SU-DHL-6 (cell line): ENCODE results near the gene CD6.

ENCODE experiments used
- H2AFZ ChIP-seq: fragments of 200-600 bp; sonication (generic); 2 replicates; pipeline ENCODE4 v1.6.1; 2014; ENCODE audit warnings: low read depth, mild to moderate bottlenecking, moderate library complexity, mixed read lengths, antibody characterized with exemption, low read length; ENCODE audit not compliant: severe bottlenecking
- H3F3A ChIP-seq: fragments of 200-600 bp; shearing (Covaris generic); 2 replicates; pipeline ENCODE4 v1.6.0; 2016; ENCODE audit warnings: antibody characterized with exemption, mild to moderate bottlenecking; ENCODE audit not compliant: insufficient read depth
- H3K27ac ChIP-seq: fragments of 200-600 bp; sonication (generic); 2 replicates; pipeline ENCODE4 v1.5.1; 2016; ENCODE audit warnings: low read depth, mild to moderate bottlenecking, low read length, moderate library complexity, mixed read lengths
- H3K27me3 ChIP-seq: fragments of 200-600 bp; sonication (generic), shearing (Covaris generic); 2 replicates; pipeline ENCODE4 v1.6.0; 2014; ENCODE audit warnings: mild to moderate bottlenecking, low read length
- H3K36me3 ChIP-seq: fragments of 200-600 bp; sonication (generic); 2 replicates; pipeline ENCODE4 v1.6.1; 2014; ENCODE audit warnings: mild to moderate bottlenecking, low read length, mixed read lengths
- H3K4me2 ChIP-seq: fragments of 300-600, 200-600 bp; shearing (Covaris generic), sonication (generic); 2 replicates; pipeline ENCODE4 v1.6.0; 2014; ENCODE audit warnings: low read length, low read depth, mild to moderate bottlenecking; ENCODE audit not compliant: poor library complexity, severe bottlenecking
- H3K4me3 ChIP-seq: fragments of 200-600 bp; sonication (generic); 2 replicates; pipeline ENCODE4 v1.5.1; 2014; ENCODE audit warnings: antibody characterized with exemption, low read length, mild to moderate bottlenecking, mixed read lengths; ENCODE audit not compliant: insufficient read depth, poor library complexity, severe bottlenecking
- H3K79me2 ChIP-seq: fragments of 200-600 bp; sonication (generic); 2 replicates; pipeline ENCODE4 v1.6.1; 2014; ENCODE audit warnings: mild to moderate bottlenecking, low read length, moderate library complexity; ENCODE audit not compliant: insufficient read depth
- H3K9ac ChIP-seq: fragments of 200-600 bp; sonication (generic); 2 replicates; pipeline ENCODE4 v1.7.0; 2014; ENCODE audit warnings: mild to moderate bottlenecking, low read length
- H3K9me2 ChIP-seq: fragments of 200-600 bp; sonication (generic); replicated peaks from 2 replicates; pipeline ENCODE4 v1.6.1; 2014; ENCODE audit warnings: low read length; ENCODE audit not compliant: insufficient read depth
- H3K9me3 ChIP-seq: fragments of 200-600 bp; sonication (generic); 2 replicates; pipeline ENCODE4 v1.6.1; 2014; ENCODE audit warnings: low read length, mixed read lengths; ENCODE audit not compliant: insufficient read depth
- H4K20me1 ChIP-seq: fragments of 200-600 bp; sonication (generic); 2 replicates; pipeline ENCODE4 v1.6.1; 2014; ENCODE audit warnings: low read depth, mild to moderate bottlenecking, antibody characterized with exemption, low read length, moderate library complexity, mixed read lengths
- EZH2phosphoT487 ChIP-seq: fragments of 200-600 bp; sonication (generic), shearing (Covaris generic); conservative IDR thresholded peaks from 2 replicates; pipeline ENCODE4 v1.6.1; 2018; ENCODE audit warnings: mild to moderate bottlenecking, antibody characterized with exemption, low read length, moderate library complexity, mixed read lengths
- TF ChIP-seq, protein P1 (sequence below): fragments of 200-600 bp; sonication (generic); IDR thresholded peaks from one replicate; pipeline ENCODE4 v1.5.1; 2017; ENCODE audit warnings: antibody characterized with exemption, mild to moderate bottlenecking, low read length, moderate library complexity; ENCODE audit not compliant: insufficient read depth, poor library complexity, severe bottlenecking

Gene CD6

GRCh38 chr11:60933416-60934123 lies 37.9 kb upstream of the CD6 start:
- TF ChIP-seq EZH2phosphoT487, result no peak
- TF ChIP-seq, protein P1, sequence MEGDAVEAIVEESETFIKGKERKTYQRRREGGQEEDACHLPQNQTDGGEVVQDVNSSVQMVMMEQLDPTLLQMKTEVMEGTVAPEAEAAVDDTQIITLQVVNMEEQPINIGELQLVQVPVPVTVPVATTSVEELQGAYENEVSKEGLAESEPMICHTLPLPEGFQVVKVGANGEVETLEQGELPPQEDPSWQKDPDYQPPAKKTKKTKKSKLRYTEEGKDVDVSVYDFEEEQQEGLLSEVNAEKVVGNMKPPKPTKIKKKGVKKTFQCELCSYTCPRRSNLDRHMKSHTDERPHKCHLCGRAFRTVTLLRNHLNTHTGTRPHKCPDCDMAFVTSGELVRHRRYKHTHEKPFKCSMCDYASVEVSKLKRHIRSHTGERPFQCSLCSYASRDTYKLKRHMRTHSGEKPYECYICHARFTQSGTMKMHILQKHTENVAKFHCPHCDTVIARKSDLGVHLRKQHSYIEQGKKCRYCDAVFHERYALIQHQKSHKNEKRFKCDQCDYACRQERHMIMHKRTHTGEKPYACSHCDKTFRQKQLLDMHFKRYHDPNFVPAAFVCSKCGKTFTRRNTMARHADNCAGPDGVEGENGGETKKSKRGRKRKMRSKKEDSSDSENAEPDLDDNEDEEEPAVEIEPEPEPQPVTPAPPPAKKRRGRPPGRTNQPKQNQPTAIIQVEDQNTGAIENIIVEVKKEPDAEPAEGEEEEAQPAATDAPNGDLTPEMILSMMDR, result no peak
- Histone ChIP-seq H3K36me3 (no peaks in the 10 kb centered on the region), H3K4me2 (no peak overlapping the region), H3K79me2 (no peaks in the 10 kb centered on the region), H3K9me2 (no peaks in the 10 kb centered on the region), H4K20me1 (no peaks in the 10 kb centered on the region), H3K27ac (no peak overlapping the region), H3K9ac (no peak overlapping the region), H3F3A (peaks cover 10% of the 10 kb centered on the region), H3K9me3 (no peaks in the 10 kb centered on the region), H3K27me3 (no peaks in the 10 kb centered on the region), H3K4me3 (no peak overlapping the region), H2AFZ (no peak overlapping the region)

DNA sequence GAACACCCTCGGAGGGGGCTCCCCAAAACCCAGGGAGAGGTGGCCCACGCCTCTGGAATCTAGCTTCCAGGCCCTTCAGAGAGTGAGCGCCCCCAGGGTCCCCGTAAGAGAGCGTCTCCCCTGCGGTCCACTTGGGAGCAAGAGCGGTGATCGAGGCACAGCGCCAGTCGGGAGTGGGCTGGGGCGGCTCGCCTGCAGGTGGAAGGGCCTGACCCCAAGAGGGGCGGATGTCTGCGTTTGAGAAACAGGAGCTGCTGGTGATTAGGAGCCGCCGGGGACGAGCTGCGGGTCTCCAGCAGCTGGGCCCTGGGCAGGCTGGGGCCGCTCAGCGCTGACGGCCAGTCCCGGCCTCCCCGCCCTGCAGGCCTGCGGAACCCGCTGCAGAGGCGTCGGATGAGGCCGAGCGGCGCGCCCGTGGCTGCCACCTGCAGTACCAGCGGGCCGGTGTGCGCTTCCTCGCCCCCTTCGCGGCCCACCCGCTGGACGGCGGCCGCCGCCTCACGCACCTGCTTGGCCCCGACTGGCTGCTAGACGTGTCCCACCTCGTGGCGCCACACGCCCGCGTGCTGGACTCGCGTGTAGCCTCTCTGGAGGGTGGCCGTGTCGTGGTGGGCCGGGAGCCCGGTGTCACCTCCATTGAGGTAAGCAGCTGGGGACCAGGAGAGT lies 37.2 kb upstream of the CD6 start:
- no peaks in the 10 kb centered on the region for H3K36me3 ChIP-seq
- H3K79me2 ChIP-seq, result no peaks in the 10 kb centered on the region
- no peaks in the 10 kb centered on the region for H3K9me2 ChIP-seq
- H3K27me3 ChIP-seq, result no peaks in the 10 kb centered on the region
- no peaks in the 10 kb centered on the region for H4K20me1 ChIP-seq
- no peak overlapping the region for H3K9ac ChIP-seq
- no peak overlapping the region for H3K27ac ChIP-seq
- peaks cover 10% of the 10 kb centered on the region for H3F3A ChIP-seq
- no peak overlapping the region for H2AFZ ChIP-seq
- no peaks in the 10 kb centered on the region for H3K9me3 ChIP-seq
- no peak overlapping the region for H3K4me2 ChIP-seq
- no peak overlapping the region for H3K4me3 ChIP-seq
- TF ChIP-seq, protein P1, result no peak
- no peak for TF ChIP-seq EZH2phosphoT487

DNA sequence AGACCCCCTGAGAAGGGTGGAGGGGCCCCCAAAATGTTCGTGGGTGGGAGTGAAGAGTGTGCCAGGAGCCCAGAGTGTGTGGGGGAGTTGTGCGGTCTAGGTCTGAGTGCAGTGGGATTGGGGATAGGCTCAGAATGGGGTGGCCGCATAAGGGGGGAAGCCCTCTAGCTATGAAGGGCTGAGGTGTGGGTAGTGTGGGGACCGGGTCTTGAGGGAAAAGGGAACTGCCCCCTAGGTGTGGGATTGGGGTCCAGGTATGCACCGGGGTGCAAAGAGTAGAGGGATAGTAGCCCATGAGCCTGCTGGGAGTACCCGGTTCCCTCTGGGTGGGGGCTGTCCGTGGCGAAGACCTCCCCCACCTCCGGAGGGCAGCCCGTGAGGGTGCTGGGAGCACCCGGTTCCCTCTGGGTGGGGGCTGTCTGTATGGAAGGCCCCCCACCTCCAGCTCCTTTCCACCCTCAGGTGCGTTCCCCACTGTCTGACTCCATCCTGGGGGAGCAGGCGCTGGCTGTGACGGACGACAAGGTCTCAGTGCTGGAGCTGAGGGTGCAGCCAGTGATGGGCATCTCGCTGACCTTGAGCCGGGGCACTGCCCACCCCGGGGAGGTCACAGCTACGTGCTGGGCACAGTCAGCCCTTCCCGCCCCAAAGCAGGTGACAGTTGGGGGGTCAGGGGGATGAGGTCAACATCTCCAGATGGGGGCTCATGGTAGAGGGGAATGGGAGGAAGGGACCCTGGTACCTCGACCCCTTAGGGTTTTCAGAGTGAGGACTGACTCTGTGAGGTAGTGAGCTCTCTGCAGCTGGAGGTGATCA lies 36.5 kb upstream of the CD6 start:
- H3K36me3 ChIP-seq, result no peaks in the 10 kb centered on the region
- no peak overlapping the region for H3K4me2 ChIP-seq
- H3K79me2 ChIP-seq, result no peaks in the 10 kb centered on the region

More for the DNA sequence above, 36.5 kb upstream of the CD6 start:
- Histone ChIP-seq H3K4me3 (no peak overlapping the region), H2AFZ (no peak overlapping the region), H3K27me3 (no peaks in the 10 kb centered on the region), H3K27ac (no peak overlapping the region), H3K9ac (no peak overlapping the region), H3F3A (peaks cover 10% of the 10 kb centered on the region), H4K20me1 (no peaks in the 10 kb centered on the region), H3K9me3 (no peaks in the 10 kb centered on the region), H3K9me2 (no peaks in the 10 kb centered on the region)
- TF ChIP-seq EZH2phosphoT487, result no peak
- TF ChIP-seq, protein P1, result no peak
